ENCODE data around the gene FGF22.

DNA sequence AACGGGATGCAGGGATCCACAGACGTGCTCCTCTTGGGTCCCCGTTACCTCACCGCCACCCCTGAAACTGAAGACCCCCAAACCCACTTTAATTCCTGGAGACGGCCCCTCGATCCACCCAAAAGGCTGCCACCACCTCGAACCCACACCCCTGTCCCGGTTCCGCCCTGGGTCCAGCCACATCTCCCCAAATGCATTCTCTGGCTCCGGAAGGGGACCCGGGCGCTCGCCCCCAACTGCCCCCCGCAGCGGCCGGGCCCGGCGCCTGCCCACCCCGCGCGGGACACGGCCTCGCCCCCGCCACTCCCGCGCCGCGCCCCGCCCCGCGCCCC lies 36.3 kb downstream of the FGF22 start:
- TF ChIP-seq, protein P1, sequence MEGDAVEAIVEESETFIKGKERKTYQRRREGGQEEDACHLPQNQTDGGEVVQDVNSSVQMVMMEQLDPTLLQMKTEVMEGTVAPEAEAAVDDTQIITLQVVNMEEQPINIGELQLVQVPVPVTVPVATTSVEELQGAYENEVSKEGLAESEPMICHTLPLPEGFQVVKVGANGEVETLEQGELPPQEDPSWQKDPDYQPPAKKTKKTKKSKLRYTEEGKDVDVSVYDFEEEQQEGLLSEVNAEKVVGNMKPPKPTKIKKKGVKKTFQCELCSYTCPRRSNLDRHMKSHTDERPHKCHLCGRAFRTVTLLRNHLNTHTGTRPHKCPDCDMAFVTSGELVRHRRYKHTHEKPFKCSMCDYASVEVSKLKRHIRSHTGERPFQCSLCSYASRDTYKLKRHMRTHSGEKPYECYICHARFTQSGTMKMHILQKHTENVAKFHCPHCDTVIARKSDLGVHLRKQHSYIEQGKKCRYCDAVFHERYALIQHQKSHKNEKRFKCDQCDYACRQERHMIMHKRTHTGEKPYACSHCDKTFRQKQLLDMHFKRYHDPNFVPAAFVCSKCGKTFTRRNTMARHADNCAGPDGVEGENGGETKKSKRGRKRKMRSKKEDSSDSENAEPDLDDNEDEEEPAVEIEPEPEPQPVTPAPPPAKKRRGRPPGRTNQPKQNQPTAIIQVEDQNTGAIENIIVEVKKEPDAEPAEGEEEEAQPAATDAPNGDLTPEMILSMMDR (IDR thresholded peaks at IDR 0.05; ENCODE audit: borderline replicate concordance, extremely low read depth, low read length, poor library complexity, severe bottlenecking) = no peak
- TF ChIP-seq EZH2 (IDR thresholded peaks at IDR 0.05; ENCODE audit: borderline replicate concordance, low read depth, low read length, severe bottlenecking) = no peak
